Stimulated activated CD8-positive, alpha-beta memory T cell treated with anti-CD3 and anti-CD28 coated beads, Interleukin-12 subunit alpha, Interleukin-12 subunit beta, amount 100 ng/mL, for 4 hours (primary cell): ENCODE data around the gene ZNF483.
"Not testable (repeated sequence)": the region's sequence is repeated elsewhere in the genome, so short reads cannot be mapped to it uniquely, and the experiment has no call there.

Source experiments
- DNase-seq: peaks from one replicate; pipeline ENCODE4 v3.0.0-alpha.2; 2020; ENCODE audit warnings: low read depth

ZNF483 gene

DNA sequence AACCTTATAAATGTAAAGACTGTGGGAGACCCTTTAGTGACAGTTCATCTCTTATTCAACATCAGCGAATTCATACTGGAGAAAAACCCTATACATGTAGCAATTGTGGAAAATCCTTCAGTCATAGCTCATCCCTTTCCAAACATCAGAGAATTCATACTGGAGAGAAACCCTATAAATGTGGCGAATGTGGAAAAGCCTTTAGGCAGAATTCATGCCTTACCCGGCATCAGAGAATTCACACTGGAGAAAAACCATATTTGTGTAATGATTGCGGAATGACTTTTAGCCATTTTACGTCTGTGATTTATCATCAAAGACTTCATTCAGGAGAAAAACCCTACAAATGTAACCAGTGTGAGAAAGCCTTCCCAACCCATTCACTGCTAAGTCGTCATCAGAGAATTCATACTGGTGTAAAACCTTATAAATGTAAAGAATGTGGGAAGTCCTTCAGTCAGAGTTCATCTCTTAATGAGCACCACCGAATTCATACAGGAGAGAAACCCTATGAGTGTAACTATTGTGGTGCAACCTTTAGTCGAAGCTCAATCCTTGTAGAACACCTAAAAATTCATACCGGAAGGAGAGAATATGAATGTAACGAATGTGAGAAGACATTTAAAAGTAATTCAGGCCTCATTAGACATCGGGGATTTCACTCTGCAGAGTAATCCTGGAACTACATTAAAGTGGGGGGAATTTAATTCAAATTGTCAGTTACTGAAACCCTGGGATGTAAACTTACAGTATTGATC, 17.7 kb downstream of the ZNF483 start:
- DNase-seq: no peak

GRCh38 chr9:111548623-111549022, 23.6 kb downstream of the ZNF483 start:
- DNase-seq: no peak

GRCh38 chr9:111555425-111555824, 30.4 kb downstream of the ZNF483 start:
- DNase-seq: not testable (repeated sequence)

- DNase-seq: no peak
Observed at GRCh38 chr9:111559000-111559610, 34.1 kb downstream of the ZNF483 start.

DNA sequence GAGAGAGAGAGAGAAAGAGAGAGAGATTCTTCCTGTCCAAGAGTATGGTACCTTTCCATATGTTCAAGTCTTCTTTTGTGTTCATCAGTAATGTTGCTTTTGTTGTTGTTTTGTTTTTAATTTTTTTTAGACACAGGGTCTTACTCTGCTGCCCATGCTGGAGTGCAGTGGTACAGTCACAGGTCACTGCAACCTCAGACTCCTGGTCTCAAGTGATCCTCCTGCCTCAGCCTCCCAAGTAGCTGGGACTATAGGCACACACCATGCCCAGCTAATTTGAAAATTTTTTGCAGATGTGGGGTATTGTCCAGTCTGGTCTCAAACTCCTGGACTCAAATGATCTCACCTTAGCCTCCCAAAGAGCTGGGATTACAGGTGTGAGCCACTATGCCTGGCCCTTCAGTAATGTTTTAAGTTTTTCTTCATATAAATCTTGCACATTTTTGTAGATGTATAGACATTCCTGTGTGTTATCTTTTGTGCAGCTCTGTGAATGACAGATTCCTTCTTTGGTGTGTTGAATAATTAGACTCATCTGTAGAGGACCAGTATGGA, 36.3 kb downstream of the ZNF483 start:
- no peak for DNase-seq

GRCh38 chr9:111566234-111566633, 41.3 kb downstream of the ZNF483 start:
- DNase-seq: no peak

DNA sequence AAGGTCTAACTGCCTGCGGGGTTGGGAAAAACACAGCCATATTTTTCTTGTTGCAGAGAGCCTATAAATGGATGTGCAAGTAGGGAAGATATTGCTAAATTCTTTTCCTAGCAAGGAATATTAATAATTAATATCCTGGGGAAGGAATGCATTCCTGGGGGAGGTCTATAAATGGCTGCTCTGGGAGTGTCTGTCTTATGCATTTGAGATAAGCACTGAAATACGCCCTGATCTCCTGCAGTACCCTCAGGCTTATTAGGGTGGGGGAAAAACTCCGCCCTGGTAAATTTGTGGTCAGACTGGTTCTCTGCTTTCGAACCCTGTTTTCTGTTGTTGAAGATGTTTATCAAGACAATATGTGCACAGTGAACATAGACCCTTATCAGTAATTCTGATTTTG, 43.1 kb downstream of the ZNF483 start:
- DNase-seq: not testable (repeated sequence)

GRCh38 chr9:111572950-111573604, 48.1 kb downstream of the ZNF483 start:
- DNase-seq: no peak

GRCh38 chr9:111582888-111583287, 57.9 kb downstream of the ZNF483 start:
- DNase-seq: no peak

GRCh38 chr9:111586378-111586777, 61.4 kb downstream of the ZNF483 start:
- no peak for DNase-seq

GRCh38 chr9:111588846-111589245, 63.9 kb downstream of the ZNF483 start:
- DNase-seq: no peak

DNA sequence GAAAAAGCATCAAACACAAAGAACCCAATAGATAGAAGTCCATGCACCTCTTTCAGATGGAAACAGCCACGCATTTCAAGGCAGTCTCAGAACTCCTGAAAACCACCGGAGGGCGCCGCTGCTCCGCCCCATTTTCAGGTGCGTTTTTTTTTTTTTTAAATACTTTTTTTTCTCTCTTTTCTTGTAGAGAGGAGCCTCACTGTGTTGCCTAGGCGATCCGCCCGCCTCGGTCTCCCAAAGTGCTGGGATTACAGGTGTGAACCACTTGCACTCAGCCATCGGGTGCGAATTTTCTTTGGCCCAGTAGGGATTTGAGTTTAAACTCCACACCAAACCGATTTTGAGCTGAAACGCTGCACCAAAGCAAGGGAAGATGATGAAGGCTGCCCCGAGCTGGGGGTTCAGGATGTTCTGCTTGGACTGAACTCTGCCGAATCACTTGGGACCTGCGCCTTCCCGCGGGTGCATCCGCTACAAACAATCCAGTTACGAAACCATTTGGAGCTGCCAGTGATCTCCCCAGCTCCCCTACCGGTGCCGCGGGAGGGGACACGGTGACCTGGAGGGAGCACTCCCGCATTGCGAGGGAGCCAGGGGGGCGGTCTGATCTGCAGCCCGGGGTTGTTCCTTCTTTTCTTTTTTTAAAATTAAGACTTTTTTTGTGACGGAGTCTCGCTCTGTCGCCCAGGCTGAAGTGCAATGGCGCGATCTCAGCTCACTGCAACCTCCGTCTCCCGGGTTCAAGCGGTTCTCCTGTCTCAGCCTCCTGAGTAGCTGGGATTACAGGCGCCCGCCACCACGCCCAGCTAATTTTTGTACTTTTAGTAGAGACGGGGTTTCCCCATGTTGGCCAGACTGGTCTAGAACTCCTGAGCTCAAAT, 73.1 kb downstream of the ZNF483 start:
- DNase-seq: peak; percentile 27

DNA sequence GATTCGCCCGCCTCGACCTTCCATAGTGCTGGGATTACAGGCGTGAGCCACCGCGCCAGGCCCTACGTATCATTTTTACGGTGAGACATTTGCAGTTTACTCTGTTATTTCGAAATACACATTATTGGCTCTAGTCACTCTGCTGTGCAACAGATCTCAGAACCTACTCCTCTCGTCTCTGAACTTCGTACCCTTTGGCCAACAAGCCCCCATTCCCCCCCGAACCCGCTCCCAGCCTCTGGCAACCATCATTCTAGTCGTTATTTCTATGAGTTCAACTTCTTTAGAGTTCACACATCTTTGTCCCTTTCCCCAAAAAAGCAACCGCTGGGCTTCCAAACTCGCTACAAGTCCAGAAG, 73.7 kb downstream of the ZNF483 start:
- no peak for DNase-seq

GRCh38 chr9:111599092-111599954, 74.3 kb downstream of the ZNF483 start, which contains the start of gene PTGR1:
TSS of gene PTGR1 (minus strand) at chr9:111599647. CDS start at chr9:111597422, 2,225 bp downstream.
- DNase-seq: no peak

DNA sequence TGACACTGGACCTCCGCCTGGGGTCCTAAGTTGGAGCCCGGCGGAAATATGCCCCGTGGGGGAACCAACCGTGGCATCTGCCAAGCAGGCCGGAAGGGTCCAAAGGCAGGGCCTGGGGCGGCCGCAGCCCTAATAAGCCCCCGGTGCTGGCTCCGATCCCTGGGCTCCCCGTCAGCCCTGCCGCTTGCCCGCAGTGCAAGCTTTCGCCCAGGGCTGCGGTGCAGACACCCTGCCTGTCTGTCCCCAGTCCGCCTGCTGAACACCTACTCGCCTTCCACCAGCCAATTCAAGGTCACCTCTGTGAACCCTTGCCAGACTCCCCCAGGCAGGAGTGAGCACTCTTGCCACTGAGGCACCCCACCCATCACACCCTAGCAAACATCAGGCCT, 75.0 kb downstream of the ZNF483 start:
- DNase-seq: no peak

DNA sequence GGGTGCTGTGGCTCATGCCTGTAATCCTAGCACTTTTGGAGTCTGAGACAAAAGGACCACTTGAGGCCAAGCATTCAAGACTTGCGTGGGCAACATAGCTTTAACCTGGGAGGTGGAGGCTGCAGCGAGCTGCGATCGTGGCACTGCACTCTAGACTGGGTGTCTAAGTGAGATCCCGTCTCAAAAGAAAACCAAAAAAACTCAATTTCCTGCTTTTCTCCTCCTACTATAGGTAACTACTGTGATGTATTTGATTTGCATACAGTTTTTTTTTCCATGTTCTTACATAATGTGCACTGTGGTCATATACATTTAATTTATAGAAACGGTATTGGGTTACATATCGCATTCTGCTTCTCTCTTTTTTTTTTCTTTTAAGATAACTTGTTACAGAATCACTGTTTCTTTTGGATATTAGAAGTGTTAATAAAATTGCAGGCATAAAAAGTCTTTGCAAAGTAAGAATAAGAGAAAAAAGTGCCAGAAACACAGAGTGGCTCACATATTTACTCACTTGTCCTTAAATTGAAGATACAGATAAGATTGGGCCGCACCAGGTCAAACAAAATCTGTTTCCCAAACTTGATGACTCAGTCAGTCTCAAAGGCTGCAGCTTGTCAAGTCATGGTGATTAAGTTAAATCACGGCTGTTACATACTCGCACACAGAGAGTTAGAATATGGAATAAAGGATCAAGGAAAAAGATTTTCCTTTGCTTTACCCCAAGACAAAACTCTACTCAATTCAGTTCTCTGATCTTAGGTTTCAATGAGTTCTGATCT, 76.4 kb downstream of the ZNF483 start:
- DNase-seq: no peak

GRCh38 chr9:111603041-111603440, 78.1 kb downstream of the ZNF483 start:
- no peak for DNase-seq

GRCh38 chr9:111604054-111604615, 79.2 kb downstream of the ZNF483 start:
- no peak for DNase-seq

- DNase-seq: no peak
Observed at GRCh38 chr9:111605041-111605559, 80.1 kb downstream of the ZNF483 start.

- no peak for DNase-seq
Observed at GRCh38 chr9:111610149-111610548, 85.2 kb downstream of the ZNF483 start.
